Measurements from ENCODE around the gene TOGARAM2.

Gene TOGARAM2

GRCh38 chr2:28997847-28998735 lies 17.0 kb downstream of the TOGARAM2 start:
- no peak for DNase-seq (ENCODE audit: low read depth in 2 of 2)

DNA sequence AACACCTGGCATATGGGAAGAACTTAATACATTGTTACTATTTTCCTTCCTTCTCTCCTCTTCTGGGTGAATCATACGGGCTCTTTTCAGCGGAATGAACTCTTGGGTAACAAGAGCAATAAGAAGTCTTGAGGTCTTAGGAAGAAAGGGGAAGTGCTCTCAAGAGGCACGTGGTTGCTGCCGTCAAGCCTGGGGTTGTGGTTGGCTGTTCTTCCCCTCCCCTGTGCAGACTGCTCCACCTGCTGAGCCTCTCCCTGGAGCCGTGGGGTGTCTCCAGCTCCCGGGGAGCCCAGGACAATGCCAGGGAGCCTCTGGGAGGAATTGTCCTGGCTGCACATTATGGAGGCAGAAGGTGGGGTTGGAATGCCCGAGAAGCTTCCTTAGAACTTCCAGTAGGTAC lies 19.4 kb downstream of the TOGARAM2 start:
- no peak for DNase-seq (ENCODE audit: low read depth in 2 of 2)

- no peak for DNase-seq (ENCODE audit: low read depth in 2 of 2)
Observed at GRCh38 chr2:29000956-29001355, 19.9 kb downstream of the TOGARAM2 start.

- DNase-seq (ENCODE audit: low read depth in 2 of 2): no peak
Observed at GRCh38 chr2:29001806-29002205, 20.7 kb downstream of the TOGARAM2 start.

- DNase-seq (ENCODE audit: low read depth in 2 of 2): no peak
Observed at GRCh38 chr2:29004755-29005154, 23.7 kb downstream of the TOGARAM2 start.

GRCh38 chr2:29005331-29005730 lies 24.2 kb downstream of the TOGARAM2 start:
- DNase-seq (ENCODE audit: low read depth in 2 of 2): no peak

- DNase-seq (ENCODE audit: low read depth in 2 of 2): no peak
Observed at GRCh38 chr2:29006092-29006979, 25.2 kb downstream of the TOGARAM2 start.

GRCh38 chr2:29006980-29007301 lies 25.8 kb downstream of the TOGARAM2 start:
- no peak for DNase-seq (ENCODE audit: low read depth in 2 of 2)

DNA sequence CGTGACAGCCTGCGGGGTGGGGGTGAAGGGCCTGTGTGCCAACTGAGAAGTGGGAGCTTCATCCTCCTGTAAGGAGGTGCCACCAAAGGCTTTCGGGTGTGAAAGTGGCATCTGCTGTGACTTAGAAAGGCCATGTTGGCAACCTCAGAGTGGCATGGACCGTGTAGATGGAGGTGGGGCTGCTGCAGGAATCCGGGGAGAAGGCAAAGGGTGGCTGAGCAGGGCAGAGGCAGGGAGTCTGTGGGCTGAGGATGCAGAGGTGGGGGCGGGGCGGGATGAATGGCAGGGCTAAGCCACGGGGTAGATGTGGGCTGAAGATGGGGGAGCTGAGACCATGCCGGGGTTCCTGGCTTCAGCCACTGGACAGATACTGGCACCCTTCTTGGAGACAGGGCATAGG lies 28.2 kb downstream of the TOGARAM2 start:
- DNase-seq (ENCODE audit: low read depth in 2 of 2): no peak

GRCh38 chr2:29009711-29010677 lies 28.9 kb downstream of the TOGARAM2 start:
- no peak for DNase-seq (ENCODE audit: low read depth in 2 of 2)

GRCh38 chr2:29010946-29011345 lies 29.8 kb downstream of the TOGARAM2 start:
- DNase-seq (ENCODE audit: low read depth in 2 of 2): no peak

GRCh38 chr2:29011418-29012060 lies 30.4 kb downstream of the TOGARAM2 start:
- DNase-seq (ENCODE audit: low read depth in 2 of 2): peak; percentile 55 to 59

GRCh38 chr2:29012211-29012681 lies 31.1 kb downstream of the TOGARAM2 start:
- DNase-seq (ENCODE audit: low read depth in 2 of 2): no peak

GRCh38 chr2:29013057-29013780 lies 32.1 kb downstream of the TOGARAM2 start:
- DNase-seq (ENCODE audit: low read depth in 2 of 2): no peak

DNA sequence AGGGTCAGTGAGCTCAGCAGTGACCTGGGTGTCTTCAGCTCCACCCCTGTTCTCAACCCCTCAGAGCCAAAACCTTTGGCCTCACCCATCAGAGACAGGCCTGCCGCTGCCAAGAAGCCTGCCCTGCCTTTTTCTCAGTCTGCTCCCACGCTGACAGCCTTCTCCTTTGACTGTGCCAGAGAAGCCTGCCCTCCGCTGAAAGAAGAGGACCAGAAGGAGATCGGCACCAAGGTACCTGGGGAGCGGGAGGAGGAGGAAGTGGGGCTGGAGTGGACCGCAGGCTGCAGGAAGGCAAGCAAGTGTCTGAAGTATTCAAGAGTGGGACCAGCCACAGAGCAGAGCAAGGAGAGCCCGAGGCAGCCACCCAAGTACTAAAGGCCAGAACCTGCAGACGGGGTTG lies 33.2 kb downstream of the TOGARAM2 start:
- DNase-seq (ENCODE audit: low read depth in 2 of 2): no peak

- DNase-seq (ENCODE audit: low read depth in 2 of 2): peak; percentile 41 to 55
Observed at GRCh38 chr2:29014811-29015421, 33.8 kb downstream of the TOGARAM2 start.

- DNase-seq (ENCODE audit: low read depth in 2 of 2): no peak
Observed at GRCh38 chr2:29015701-29016470, 34.8 kb downstream of the TOGARAM2 start.

- no peak for DNase-seq (ENCODE audit: low read depth in 2 of 2)
Observed at GRCh38 chr2:29016504-29016903, 35.4 kb downstream of the TOGARAM2 start.

Measured in stimulated activated CD8-positive, alpha-beta memory T cell treated with anti-CD3 and anti-CD28 coated beads, Interleukin-2, amount 100 ng/mL, for 1 hour (primary cell).